Ammon's horn (tissue), 1 donor: ENCODE measurements around the gene WDR88.
"Not testable (repeated sequence)": the region's sequence is repeated elsewhere in the genome, so short reads cannot be mapped to it uniquely, and the experiment has no call there.

ENCODE experiments used
- DNase-seq: peaks from one replicate; pipeline ENCODE4 v3.0.0-alpha.2; 2016; ENCODE audit warnings: low spot score

WDR88 gene

GRCh38 chr19:33212436-33213172 lies 80.7 kb downstream of the WDR88 start:
- DNase-seq: no peak

- no peak for DNase-seq
Measured at GRCh38 chr19:33214596-33214995, 82.7 kb downstream of the WDR88 start.

GRCh38 chr19:33215438-33216197 lies 83.7 kb downstream of the WDR88 start:
- no peak for DNase-seq

- no peak for DNase-seq
Measured at GRCh38 chr19:33216198-33216830, 84.4 kb downstream of the WDR88 start.

GRCh38 chr19:33217881-33218280 lies 86.0 kb downstream of the WDR88 start:
- DNase-seq: no peak

- no peak for DNase-seq
Measured at GRCh38 chr19:33219261-33219815, 87.4 kb downstream of the WDR88 start.

GRCh38 chr19:33220115-33220514 lies 88.2 kb downstream of the WDR88 start:
- DNase-seq: no peak

GRCh38 chr19:33220735-33221134 lies 88.8 kb downstream of the WDR88 start:
- DNase-seq: no peak

GRCh38 chr19:33221638-33222037 lies 89.7 kb downstream of the WDR88 start:
- no peak for DNase-seq

GRCh38 chr19:33222255-33222654 lies 90.3 kb downstream of the WDR88 start:
- not testable (repeated sequence) for DNase-seq

GRCh38 chr19:33224694-33225457 lies 93.0 kb downstream of the WDR88 start:
- no peak for DNase-seq
